HepG2 (cell line): ENCODE data around the gene ANO9. TPM values are rescaled to one million over a fixed set of nuclear protein-coding genes. Genes with fewer than 3 reads are reported as not detected.

Source experiments
- ELF4 ChIP-seq: sonication (generic); formaldehyde crosslinking; IDR thresholded peaks from 2 replicates; pipeline ENCODE4 v1.5.0; 2020; ENCODE audit warnings: missing genetic modification reagents, mild to moderate bottlenecking, moderate library complexity, borderline replicate concordance
- ERF ChIP-seq: IDR thresholded peaks from 2 replicates; pipeline ENCODE4 v1.6.1; 2018; ENCODE audit warnings: missing biosample characterization, missing genetic modification reagents
- HNRNPUL1 ChIP-seq: fragments of 200-400 bp; formaldehyde crosslinking; IDR thresholded peaks from 2 replicates; pipeline ENCODE4 v1.6.1; 2017; ENCODE audit warnings: low read depth, mild to moderate bottlenecking, low read length, moderate library complexity
- HOXA3 ChIP-seq: sonication (generic); formaldehyde crosslinking; IDR thresholded peaks from 2 replicates; pipeline ENCODE4 v1.5.0; 2020; ENCODE audit warnings: missing genetic modification reagents
- SCMH1 ChIP-seq: sonication (generic); formaldehyde crosslinking; IDR thresholded peaks from 2 replicates; pipeline ENCODE4 v1.9.0; 2021; ENCODE audit warnings: missing genetic modification reagents, mild to moderate bottlenecking, borderline replicate concordance
- ZNF616 ChIP-seq: sonication (generic); formaldehyde crosslinking; IDR thresholded peaks from 2 replicates; pipeline ENCODE4 v1.5.0; 2020; ENCODE audit warnings: low read depth, mild to moderate bottlenecking, missing genetic modification reagents
- polyA plus RNA-seq, 8 experiments: library from polyadenylated mRNA; depleted of rRNA in 3 of 8; stranded (reverse) in 7 of 8; unstranded in 1 of 8; fragments of >200 nt; fragmentation: Illumina TruSeq in 4 of 8; extraction: Trizol in 4 of 8; gene quantifications; 2 replicates each; pipeline versions ENCODE4 v1.2.1 to v1.2.3, GENCODE V29; 2011 to 2016; ENCODE audit warnings: low read depth in 4 of 8, missing spikeins in 1 of 8, mixed read lengths in 1 of 8; ENCODE audit not compliant: insufficient read depth in 1 of 8
- total RNA-seq, 5 experiments: library from RNA; depleted of rRNA; stranded (reverse); fragments of >200 nt; fragmentation: Illumina TruSeq; extraction: Trizol; gene quantifications; 2 replicates each; pipeline ENCODE4 v1.2.3, GENCODE V29; 2016; ENCODE audit warnings: low read depth in 1 of 5
- TF ChIP-seq, protein P1 (sequence below): sonication (generic); formaldehyde crosslinking; IDR thresholded peaks from 2 replicates; pipeline ENCODE4 v1.4.0; 2020; ENCODE audit warnings: mild to moderate bottlenecking, missing genetic modification reagents
- TF ChIP-seq, protein P2 (sequence below): sonication (generic); formaldehyde crosslinking; IDR thresholded peaks from 2 replicates; pipeline ENCODE4 v1.4.0; 2020; ENCODE audit warnings: low read depth, mild to moderate bottlenecking, missing genetic modification reagents
- TF ChIP-seq, protein P3 (sequence below): IDR thresholded peaks from 2 replicates; pipeline ENCODE4 v1.6.1; 2016
- TF ChIP-seq, protein P4 (sequence below): IDR thresholded peaks from 2 replicates; pipeline ENCODE4 v1.6.1; 2016; ENCODE audit warnings: low read depth, missing genetic modification reagents, missing compliant biosample characterization

The ANO9 gene
- total and polyA plus RNA-seq, 2 of the 13 experiments (the other 11 are each of a cell fraction or from before 2014, with no cell fraction given), result 8.9 to 14.3 TPM

DNA sequence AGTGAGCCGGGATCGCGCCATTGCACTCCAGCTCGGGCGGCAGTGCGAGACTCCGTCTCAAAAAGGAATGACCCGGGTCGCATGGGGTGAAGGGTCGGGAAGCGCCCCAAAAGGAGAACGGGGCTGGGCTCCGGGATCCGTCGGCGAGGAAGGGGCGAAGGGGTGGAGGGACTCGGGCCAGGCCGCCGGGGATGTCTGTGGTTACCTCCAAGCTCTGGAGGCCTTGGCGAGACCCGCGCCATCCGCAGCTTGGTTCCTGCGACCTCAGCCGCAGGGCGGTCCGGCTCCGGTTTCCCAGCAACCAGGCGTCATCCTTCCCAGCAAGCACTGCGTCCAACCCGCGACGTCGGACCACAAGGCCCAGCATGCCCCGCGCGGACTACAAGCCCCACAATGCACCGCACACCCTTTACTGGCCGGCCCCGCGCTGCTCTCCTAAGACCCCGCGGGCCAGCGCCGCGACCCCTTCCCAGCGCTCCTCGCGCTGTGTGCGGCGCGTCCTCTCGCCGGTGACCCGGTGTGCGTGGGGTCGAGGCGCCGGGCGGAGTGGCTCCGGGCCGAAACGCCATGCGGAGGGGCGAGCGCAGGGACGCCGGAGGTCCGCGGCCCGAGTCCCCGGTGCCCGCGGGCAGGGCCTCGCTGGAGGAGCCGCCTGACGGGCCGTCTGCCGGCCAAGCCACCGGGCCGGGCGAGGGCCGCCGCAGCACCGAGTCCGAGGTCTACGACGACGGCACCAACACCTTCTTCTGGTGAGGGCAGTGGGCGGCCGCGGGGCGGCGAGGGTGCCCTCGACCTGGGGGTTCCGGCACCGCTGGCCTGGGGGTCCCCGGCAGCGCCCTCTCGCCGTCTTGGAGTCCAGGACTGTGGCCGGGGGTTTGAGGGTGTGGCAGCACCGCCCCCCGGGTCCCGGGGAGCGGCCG lies 8.3 kb upstream of the ANO9 start, which contains the start of gene PTDSS2 (continued):
- TF ChIP-seq ELF4 (CRISPR knock-in tag) (no peak), ERF (CRISPR knock-in tag) (peak; percentile 86; the same call in 1 of the 2 replicates), HOXA3 (CRISPR knock-in tag) (peak; percentile 96), HNRNPUL1 (no peak; the same call in 1 of the 2 replicates), SCMH1 (CRISPR knock-in tag) (no peak), ZNF616 (CRISPR knock-in tag) (no peak)
- TF ChIP-seq, protein P1, sequence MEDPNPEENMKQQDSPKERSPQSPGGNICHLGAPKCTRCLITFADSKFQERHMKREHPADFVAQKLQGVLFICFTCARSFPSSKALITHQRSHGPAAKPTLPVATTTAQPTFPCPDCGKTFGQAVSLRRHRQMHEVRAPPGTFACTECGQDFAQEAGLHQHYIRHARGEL, result no peak
- TF ChIP-seq, protein P2, sequence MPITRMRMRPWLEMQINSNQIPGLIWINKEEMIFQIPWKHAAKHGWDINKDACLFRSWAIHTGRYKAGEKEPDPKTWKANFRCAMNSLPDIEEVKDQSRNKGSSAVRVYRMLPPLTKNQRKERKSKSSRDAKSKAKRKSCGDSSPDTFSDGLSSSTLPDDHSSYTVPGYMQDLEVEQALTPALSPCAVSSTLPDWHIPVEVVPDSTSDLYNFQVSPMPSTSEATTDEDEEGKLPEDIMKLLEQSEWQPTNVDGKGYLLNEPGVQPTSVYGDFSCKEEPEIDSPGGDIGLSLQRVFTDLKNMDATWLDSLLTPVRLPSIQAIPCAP (CRISPR knock-in tag), result peak; percentile 53; the same call in 1 of the 2 replicates
- TF ChIP-seq, protein P3, sequence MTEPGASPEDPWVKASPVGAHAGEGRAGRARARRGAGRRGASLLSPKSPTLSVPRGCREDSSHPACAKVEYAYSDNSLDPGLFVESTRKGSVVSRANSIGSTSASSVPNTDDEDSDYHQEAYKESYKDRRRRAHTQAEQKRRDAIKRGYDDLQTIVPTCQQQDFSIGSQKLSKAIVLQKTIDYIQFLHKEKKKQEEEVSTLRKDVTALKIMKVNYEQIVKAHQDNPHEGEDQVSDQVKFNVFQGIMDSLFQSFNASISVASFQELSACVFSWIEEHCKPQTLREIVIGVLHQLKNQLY (CRISPR knock-in tag), result peak; percentile 58; the same call in 1 of the 2 replicates
- TF ChIP-seq, protein P4, sequence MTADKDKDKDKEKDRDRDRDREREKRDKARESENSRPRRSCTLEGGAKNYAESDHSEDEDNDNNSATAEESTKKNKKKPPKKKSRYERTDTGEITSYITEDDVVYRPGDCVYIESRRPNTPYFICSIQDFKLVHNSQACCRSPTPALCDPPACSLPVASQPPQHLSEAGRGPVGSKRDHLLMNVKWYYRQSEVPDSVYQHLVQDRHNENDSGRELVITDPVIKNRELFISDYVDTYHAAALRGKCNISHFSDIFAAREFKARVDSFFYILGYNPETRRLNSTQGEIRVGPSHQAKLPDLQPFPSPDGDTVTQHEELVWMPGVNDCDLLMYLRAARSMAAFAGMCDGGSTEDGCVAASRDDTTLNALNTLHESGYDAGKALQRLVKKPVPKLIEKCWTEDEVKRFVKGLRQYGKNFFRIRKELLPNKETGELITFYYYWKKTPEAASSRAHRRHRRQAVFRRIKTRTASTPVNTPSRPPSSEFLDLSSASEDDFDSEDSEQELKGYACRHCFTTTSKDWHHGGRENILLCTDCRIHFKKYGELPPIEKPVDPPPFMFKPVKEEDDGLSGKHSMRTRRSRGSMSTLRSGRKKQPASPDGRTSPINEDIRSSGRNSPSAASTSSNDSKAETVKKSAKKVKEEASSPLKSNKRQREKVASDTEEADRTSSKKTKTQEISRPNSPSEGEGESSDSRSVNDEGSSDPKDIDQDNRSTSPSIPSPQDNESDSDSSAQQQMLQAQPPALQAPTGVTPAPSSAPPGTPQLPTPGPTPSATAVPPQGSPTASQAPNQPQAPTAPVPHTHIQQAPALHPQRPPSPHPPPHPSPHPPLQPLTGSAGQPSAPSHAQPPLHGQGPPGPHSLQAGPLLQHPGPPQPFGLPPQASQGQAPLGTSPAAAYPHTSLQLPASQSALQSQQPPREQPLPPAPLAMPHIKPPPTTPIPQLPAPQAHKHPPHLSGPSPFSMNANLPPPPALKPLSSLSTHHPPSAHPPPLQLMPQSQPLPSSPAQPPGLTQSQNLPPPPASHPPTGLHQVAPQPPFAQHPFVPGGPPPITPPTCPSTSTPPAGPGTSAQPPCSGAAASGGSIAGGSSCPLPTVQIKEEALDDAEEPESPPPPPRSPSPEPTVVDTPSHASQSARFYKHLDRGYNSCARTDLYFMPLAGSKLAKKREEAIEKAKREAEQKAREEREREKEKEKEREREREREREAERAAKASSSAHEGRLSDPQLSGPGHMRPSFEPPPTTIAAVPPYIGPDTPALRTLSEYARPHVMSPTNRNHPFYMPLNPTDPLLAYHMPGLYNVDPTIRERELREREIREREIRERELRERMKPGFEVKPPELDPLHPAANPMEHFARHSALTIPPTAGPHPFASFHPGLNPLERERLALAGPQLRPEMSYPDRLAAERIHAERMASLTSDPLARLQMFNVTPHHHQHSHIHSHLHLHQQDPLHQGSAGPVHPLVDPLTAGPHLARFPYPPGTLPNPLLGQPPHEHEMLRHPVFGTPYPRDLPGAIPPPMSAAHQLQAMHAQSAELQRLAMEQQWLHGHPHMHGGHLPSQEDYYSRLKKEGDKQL (CRISPR knock-in tag), result 0 out of 2 replicates have a peak, but pooled peaks have one; percentile 39
